Dendritic cell treated with granulocyte-macrophage colony-stimulating factor and Interleukin-4, amounts not matched to agents 40 ng/mL and 50 ng/mL, for 4 days (primary cell): ENCODE results near the gene PLA2G10.
"Not testable (repeated sequence)": the region's sequence is repeated elsewhere in the genome, so short reads cannot be mapped to it uniquely, and the experiment has no call there.

Source experiments
- H3K27ac Mint-ChIP-seq: one replicate; pipeline ENCODE4 v1.8.0; 2022; ENCODE audit warnings: mild to moderate bottlenecking, mixed read lengths
- H3K27me3 Mint-ChIP-seq: one replicate; pipeline ENCODE4 v1.8.0; 2022; ENCODE audit warnings: mild to moderate bottlenecking, mixed read lengths
- H3K36me3 Mint-ChIP-seq: one replicate; pipeline ENCODE4 v1.8.0; 2022; ENCODE audit warnings: low read depth, mixed read lengths
- H3K4me1 Mint-ChIP-seq: one replicate; pipeline ENCODE4 v1.8.0; 2022; ENCODE audit warnings: low read depth, mixed read lengths
- H3K4me3 Mint-ChIP-seq: one replicate; pipeline ENCODE4 v1.8.0; 2022; ENCODE audit warnings: mild to moderate bottlenecking, moderate library complexity, mixed read lengths
- H3K9me3 Mint-ChIP-seq: one replicate; pipeline ENCODE4 v1.8.0; 2022; ENCODE audit warnings: mixed read lengths
- intact Hi-C: fragments of 100-400 bp; cut with micrococcal nuclease; formaldehyde crosslinking; loops from one replicate; pipeline ENCODE4 v1.15.0; 2022

Gene PLA2G10

GRCh38 chr16:14636179-14636950, 57.7 kb downstream of the PLA2G10 start:
- intact Hi-C loops, H3K27me3 Mint-ChIP-seq, H3K9me3 Mint-ChIP-seq, H3K4me3 Mint-ChIP-seq, H3K27ac Mint-ChIP-seq: not testable (repeated sequence)
- peaks cover 65% of the 10 kb centered on the region for H3K36me3 Mint-ChIP-seq
- peaks cover 31% of the 10 kb centered on the region for H3K4me1 Mint-ChIP-seq

GRCh38 chr16:14635395-14636165, 58.5 kb downstream of the PLA2G10 start:
- Mint-ChIP-seq H3K4me1 (peaks cover 32% of the 10 kb centered on the region), H3K36me3 (peaks cover 58% of the 10 kb centered on the region), H3K9me3 (no peaks in the 10 kb centered on the region), H3K27me3 (no peaks in the 10 kb centered on the region), H3K4me3 (no peak overlapping the region), H3K27ac (no peak overlapping the region)
- intact Hi-C loops = no loop called here

- no peaks in the 10 kb centered on the region for H3K9me3 Mint-ChIP-seq
- H3K27me3 Mint-ChIP-seq = no peaks in the 10 kb centered on the region
- peaks cover 30% of the 10 kb centered on the region for H3K4me1 Mint-ChIP-seq
- intact Hi-C loops = loop anchor here (5.0 kb wide), 1 partner anchor 632 kb away; no protein-coding TSS in a partner anchor
- H3K36me3 Mint-ChIP-seq = peaks cover 56% of the 10 kb centered on the region
- H3K27ac Mint-ChIP-seq = no peak overlapping the region
- H3K4me3 Mint-ChIP-seq = peak overlapping the region; percentile 95
These were observed 59.8 kb downstream of the PLA2G10 start for GRCh38 chr16:14634389-14634725.

GRCh38 chr16:14632693-14633569, 61.2 kb downstream of the PLA2G10 start, which contains the start of gene BFAR:
Gene BFAR, plus strand, starts transcription at chr16:14632951. Its CDS starts 11,396 bp downstream, at chr16:14644347.
- Mint-ChIP-seq H3K9me3 (no peaks in the 10 kb centered on the region), H3K4me3 (peak within 1 kb of the TSS; percentile 95), H3K36me3 (peaks cover 57% of the 10 kb centered on the region), H3K27me3 (no peaks in the 10 kb centered on the region), H3K27ac (peak within 1 kb of the TSS; percentile 85), H3K4me1 (peaks cover 38% of the 10 kb centered on the region)
- intact Hi-C loops = loop anchor here (5.0 kb wide), 1 partner anchor 631 kb away; no protein-coding TSS in a partner anchor

- not testable (repeated sequence) for H3K27me3 Mint-ChIP-seq, H3K9me3 Mint-ChIP-seq
- Mint-ChIP-seq H3K27ac (peak overlapping the region; percentile 97), H3K4me1 (peaks cover 31% of the 10 kb centered on the region), H3K4me3 (peak overlapping the region; percentile 88), H3K36me3 (peaks cover 66% of the 10 kb centered on the region)
- intact Hi-C loops = loop anchor here (5.0 kb wide), 1 partner anchor 628 kb away; no protein-coding TSS in a partner anchor
These were observed 63.3 kb downstream of the PLA2G10 start for GRCh38 chr16:14630620-14631330.

- intact Hi-C loops = loop anchor here (5.0 kb wide), 1 partner anchor 628 kb away; no protein-coding TSS in a partner anchor
- Mint-ChIP-seq H3K27me3 (no peaks in the 10 kb centered on the region), H3K4me1 (peaks cover 28% of the 10 kb centered on the region), H3K4me3 (peak within 1 kb of the TSS; percentile 88), H3K27ac (peak within 1 kb of the TSS; percentile 97), H3K9me3 (no peaks in the 10 kb centered on the region), H3K36me3 (peaks cover 70% of the 10 kb centered on the region)
These were observed 64.0 kb downstream of the PLA2G10 start, which contains the start of gene PARN for GRCh38 chr16:14629919-14630619. Gene PARN, minus strand, starts transcription at chr16:14630260. Its CDS starts 135 bp downstream, at chr16:14630125.

- H3K27ac Mint-ChIP-seq = peak overlapping the region; percentile 97
- no peaks in the 10 kb centered on the region for H3K9me3 Mint-ChIP-seq
- intact Hi-C loops = no loop called here
- H3K4me1 Mint-ChIP-seq = peaks cover 23% of the 10 kb centered on the region
- peak overlapping the region; percentile 88 for H3K4me3 Mint-ChIP-seq
- H3K27me3 Mint-ChIP-seq = no peaks in the 10 kb centered on the region
- H3K36me3 Mint-ChIP-seq = peaks cover 70% of the 10 kb centered on the region
These were observed 64.5 kb downstream of the PLA2G10 start for GRCh38 chr16:14629612-14629918.

GRCh38 chr16:14628806-14629611, 65.1 kb downstream of the PLA2G10 start:
- no peaks in the 10 kb centered on the region for H3K27me3 Mint-ChIP-seq
- H3K4me3 Mint-ChIP-seq = peak overlapping the region; percentile 88
- peak overlapping the region; percentile 97 for H3K27ac Mint-ChIP-seq
- intact Hi-C loops = no loop called here
- H3K36me3 Mint-ChIP-seq = peaks cover 70% of the 10 kb centered on the region
- no peaks in the 10 kb centered on the region for H3K9me3 Mint-ChIP-seq
- peaks cover 17% of the 10 kb centered on the region for H3K4me1 Mint-ChIP-seq

GRCh38 chr16:14627078-14627477, 67.0 kb downstream of the PLA2G10 start:
- intact Hi-C loops = no loop called here
- no peak overlapping the region for H3K27ac Mint-ChIP-seq
- H3K4me3 Mint-ChIP-seq = no peak overlapping the region

More at GRCh38 chr16:14627078-14627477, 67.0 kb downstream of the PLA2G10 start:
- Mint-ChIP-seq H3K27me3 (no peaks in the 10 kb centered on the region), H3K4me1 (peaks cover 16% of the 10 kb centered on the region), H3K9me3 (no peaks in the 10 kb centered on the region), H3K36me3 (peaks cover 78% of the 10 kb centered on the region)
